Activated T-cell treated with anti-CD3 and anti-CD28 coated beads for 48 hours (primary cell): ENCODE results near the gene MRPL40.
A peak's percentile ranks its signal among the peaks of the same experiment; 100 is the strongest.
"Not testable (repeated sequence)": the region's sequence is repeated elsewhere in the genome, so short reads cannot be mapped to it uniquely, and the experiment has no call there.

Experiments used
- DNase-seq: peaks from one replicate; pipeline ENCODE4 v3.0.0-alpha.2; 2020; ENCODE audit warnings: low read depth

The MRPL40 gene

GRCh38 chr22:19442166-19442565, 9.8 kb downstream of the MRPL40 start:
- no peak for DNase-seq

- no peak for DNase-seq
Observed at GRCh38 chr22:19443544-19444211, 11.3 kb downstream of the MRPL40 start.

- DNase-seq: not testable (repeated sequence)
Observed at GRCh38 chr22:19445279-19445982, 13.1 kb downstream of the MRPL40 start.

- no peak for DNase-seq
Observed at GRCh38 chr22:19446603-19447329, 14.4 kb downstream of the MRPL40 start.

- peak; percentile 82 for DNase-seq
Observed at GRCh38 chr22:19447330-19448075, 15.2 kb downstream of the MRPL40 start, which contains the start of gene C22orf39. Gene C22orf39 (minus strand): TSS chr22:19447711. CDS start chr22:19447688, 23 bp downstream.

- peak; percentile 17 for DNase-seq
Observed at GRCh38 chr22:19448076-19448607, 15.8 kb downstream of the MRPL40 start.

GRCh38 chr22:19448739-19449421, 16.5 kb downstream of the MRPL40 start:
- peak; percentile 41 for DNase-seq

- no peak for DNase-seq
Observed at GRCh38 chr22:19449422-19449767, 17.1 kb downstream of the MRPL40 start.

GRCh38 chr22:19450363-19451175, 18.2 kb downstream of the MRPL40 start:
- DNase-seq: no peak

- no peak for DNase-seq
Observed at GRCh38 chr22:19451570-19451969, 19.2 kb downstream of the MRPL40 start.

- no peak for DNase-seq
Observed at GRCh38 chr22:19453718-19454117, 21.4 kb downstream of the MRPL40 start.

GRCh38 chr22:19454156-19454555, 21.8 kb downstream of the MRPL40 start:
- no peak for DNase-seq

- no peak for DNase-seq
Observed at GRCh38 chr22:19455033-19455432, 22.7 kb downstream of the MRPL40 start.

GRCh38 chr22:19455585-19456370, 23.4 kb downstream of the MRPL40 start:
- DNase-seq: no peak

- no peak for DNase-seq
Observed at GRCh38 chr22:19456541-19456940, 24.2 kb downstream of the MRPL40 start.

- DNase-seq: no peak
Observed at GRCh38 chr22:19457828-19458428, 25.6 kb downstream of the MRPL40 start.

GRCh38 chr22:19460036-19460435, 27.7 kb downstream of the MRPL40 start:
- no peak for DNase-seq

- no peak for DNase-seq
Observed at GRCh38 chr22:19461506-19461905, 29.2 kb downstream of the MRPL40 start.

- no peak for DNase-seq
Observed at GRCh38 chr22:19463008-19463407, 30.7 kb downstream of the MRPL40 start.
